ENCODE data around the gene TUT1. TPM values are rescaled to one million over a fixed set of nuclear protein-coding genes. Genes with fewer than 3 reads are reported as not detected.

Gene TUT1
- total RNA-seq, 2 experiments from 2014 or later, result 24.1 to 26.0 TPM

- H3K36me3 Mint-ChIP-seq (ENCODE audit: low read depth), result peaks cover 10% of the 10 kb centered on the region
- no peaks in the 10 kb centered on the region for H3K9me3 Mint-ChIP-seq
- POLR2A ChIA-PET, result no interaction called here
- peak overlapping the region; percentile 80 for H3K27ac Mint-ChIP-seq
- H3K4me1 Mint-ChIP-seq, result peaks cover 73% of the 10 kb centered on the region
- H3K4me3 Mint-ChIP-seq, result peak overlapping the region; percentile 98
- CTCF ChIA-PET, result interaction anchor here (4.6 to 10.0 kb wide), 3 partner anchors 11 to 114 kb away, joined by 57 to 83 read pairs (median 82); no protein-coding TSS in a partner anchor
- no peaks in the 10 kb centered on the region for H3K27me3 Mint-ChIP-seq
- DNase-seq, result no peak
Observed at GRCh38 chr11:62540804-62541701, 50.3 kb downstream of the TUT1 start.

GRCh38 chr11:62539238-62539925 is 51.9 kb downstream of the TUT1 start:
- Mint-ChIP-seq H3K36me3 (ENCODE audit: low read depth) (peaks cover 19% of the 10 kb centered on the region), H3K9me3 (no peaks in the 10 kb centered on the region), H3K27me3 (no peaks in the 10 kb centered on the region), H3K27ac (peak overlapping the region; percentile 69), H3K4me3 (peak overlapping the region; percentile 40), H3K4me1 (peaks cover 66% of the 10 kb centered on the region)
- POLR2A ChIA-PET, result no interaction called here
- CTCF ChIA-PET, result interaction anchor here (1.6 to 10.0 kb wide), 3 partner anchors 19 to 113 kb away, joined by 4 to 83 read pairs (median 82); no protein-coding TSS in a partner anchor
- no peak for DNase-seq

DNA sequence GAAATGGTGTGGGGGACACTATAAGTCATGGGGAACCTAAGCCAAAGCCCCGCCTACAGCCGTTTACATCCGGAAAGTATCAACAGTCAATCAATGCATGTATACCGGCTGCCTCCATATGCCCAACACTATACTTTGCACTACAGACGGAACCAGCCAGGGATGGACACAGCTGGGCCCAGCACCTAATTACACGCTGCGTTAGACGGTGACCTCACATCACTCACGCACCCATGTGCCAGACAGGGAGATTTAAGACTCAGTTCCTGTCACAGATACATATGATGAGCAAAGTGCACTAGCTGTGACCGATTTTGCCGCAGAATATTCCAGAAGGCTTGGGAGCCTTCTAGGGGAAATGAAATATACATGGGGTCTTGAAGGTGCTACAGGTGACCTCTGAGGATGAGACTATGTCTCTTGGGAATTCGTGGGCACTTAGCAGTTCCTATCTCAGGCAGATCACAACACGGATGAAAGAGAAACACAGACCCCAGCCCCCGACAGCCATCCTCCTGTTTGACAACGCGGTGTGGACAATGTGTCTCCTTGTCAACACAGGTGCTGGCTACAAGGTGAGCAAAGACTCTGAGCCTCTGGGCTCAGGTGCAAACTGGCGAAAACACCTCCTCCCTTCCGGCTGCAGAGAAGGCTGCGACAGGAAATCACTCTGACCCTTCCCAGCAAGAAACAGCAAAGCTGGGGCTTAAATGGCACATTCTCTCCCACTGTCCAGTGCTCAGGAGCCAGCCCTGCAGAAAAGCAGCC is 52.7 kb downstream of the TUT1 start:
- Mint-ChIP-seq H3K27me3 (no peaks in the 10 kb centered on the region), H3K4me3 (peak overlapping the region; percentile 40), H3K4me1 (peaks cover 59% of the 10 kb centered on the region), H3K9me3 (no peaks in the 10 kb centered on the region), H3K36me3 (ENCODE audit: low read depth) (peaks cover 23% of the 10 kb centered on the region), H3K27ac (peak overlapping the region; percentile 69)
- POLR2A ChIA-PET, result no interaction called here
- DNase-seq, result no peak
- CTCF ChIA-PET, result interaction anchor here (0.6 to 10.0 kb wide), 5 partner anchors 19 to 114 kb away, joined by 3 to 83 read pairs (median 7); no protein-coding TSS in a partner anchor

GRCh38 chr11:62536301-62536957 is 54.9 kb downstream of the TUT1 start:
- H3K4me1 Mint-ChIP-seq, result peaks cover 37% of the 10 kb centered on the region
- peaks cover 41% of the 10 kb centered on the region for H3K36me3 Mint-ChIP-seq (ENCODE audit: low read depth)
- no peak overlapping the region for H3K4me3 Mint-ChIP-seq
- H3K9me3 Mint-ChIP-seq, result no peaks in the 10 kb centered on the region
- no peaks in the 10 kb centered on the region for H3K27me3 Mint-ChIP-seq
- no peak for DNase-seq
- no peak overlapping the region for H3K27ac Mint-ChIP-seq
- ChIA-PET CTCF (interaction anchor here (0.7 to 1.1 kb wide), 2 partner anchors 9 to 295 kb away, joined by 3 to 4 read pairs; partner anchors contain the start of gene STX5), POLR2A (no interaction called here)

GRCh38 chr11:62535802-62536201 is 55.5 kb downstream of the TUT1 start:
- no peak overlapping the region for H3K4me3 Mint-ChIP-seq
- CTCF ChIA-PET, result interaction anchor here (0.7 to 1.1 kb wide), 3 partner anchors 9 to 296 kb away, joined by 3 to 5 read pairs (median 4); partner anchors contain the start of gene STX5
- DNase-seq, result no peak
- POLR2A ChIA-PET, result no interaction called here
- H3K27me3 Mint-ChIP-seq, result no peaks in the 10 kb centered on the region
- H3K9me3 Mint-ChIP-seq, result no peaks in the 10 kb centered on the region
- peaks cover 31% of the 10 kb centered on the region for H3K4me1 Mint-ChIP-seq
- H3K27ac Mint-ChIP-seq, result no peak overlapping the region
- H3K36me3 Mint-ChIP-seq (ENCODE audit: low read depth), result peaks cover 47% of the 10 kb centered on the region

GRCh38 chr11:62534779-62535545 is 56.4 kb downstream of the TUT1 start:
- Mint-ChIP-seq H3K4me3 (no peak overlapping the region), H3K27me3 (no peaks in the 10 kb centered on the region), H3K27ac (peak overlapping the region; percentile 42), H3K9me3 (no peaks in the 10 kb centered on the region), H3K4me1 (peaks cover 25% of the 10 kb centered on the region), H3K36me3 (ENCODE audit: low read depth) (peaks cover 55% of the 10 kb centered on the region)
- ChIA-PET POLR2A (no interaction called here), CTCF (interaction anchor here (1.0 to 1.1 kb wide), 2 partner anchors 10 to 110 kb away, joined by 3 to 5 read pairs; no protein-coding TSS in a partner anchor)
- no peak for DNase-seq

- Mint-ChIP-seq H3K4me1 (peaks cover 4% of the 10 kb centered on the region), H3K27me3 (no peaks in the 10 kb centered on the region), H3K36me3 (ENCODE audit: low read depth) (peaks cover 81% of the 10 kb centered on the region), H3K9me3 (no peaks in the 10 kb centered on the region), H3K27ac (no peak overlapping the region), H3K4me3 (no peak overlapping the region)
- ChIA-PET CTCF (no interaction called here), POLR2A (no interaction called here)
- no peak for DNase-seq
Observed at GRCh38 chr11:62532096-62532495, 59.2 kb downstream of the TUT1 start.

Small RNA genes lying within 50 kb of the gene (microRNA-seq; reads per million reads assigned to microRNA genes)
- gene MIR6747 (ENCODE audit: borderline microRNAs expressed, borderline replicate concordance), result 0.84 reads per million

Other genes starting within 250 kb of the TUT1 start
- not detected for gene SCGB1A1, start 172.5 kb downstream of the TUT1 start, total RNA-seq
- 100 to 1,000 TPM; 206 to 237 TPM for gene AHNAK, start 44.7 kb downstream of the TUT1 start, total RNA-seq
- gene EEF1G, start 17.6 kb downstream of the TUT1 start, total RNA-seq, result 1,000 to 10,000 TPM; 1,239 to 1,470 TPM
- gene MTA2, start 10.3 kb upstream of the TUT1 start, total RNA-seq, result 100 to 1,000 TPM; 270 to 299 TPM
- gene EML3, start 21.3 kb upstream of the TUT1 start, total RNA-seq, result 100 to 1,000 TPM; 137 to 144 TPM
- gene ROM1, start 21.7 kb upstream of the TUT1 start, total RNA-seq, result 1 to 10 TPM; 1.0 to 1.3 TPM
- gene B3GAT3, start 30.5 kb upstream of the TUT1 start, total RNA-seq, result 10 to 100 TPM; 63.4 to 71.1 TPM
- gene GANAB, start 55.1 kb upstream of the TUT1 start, total RNA-seq, result 100 to 1,000 TPM; 290 to 291 TPM
- gene INTS5, start 61.8 kb upstream of the TUT1 start, total RNA-seq, result 10 to 100 TPM; 26.3 to 27.6 TPM
- gene C11orf98, start 73.7 kb upstream of the TUT1 start, total RNA-seq, result 10 to 100 TPM; 86.0 to 93.9 TPM
- gene CSKMT, start 73.8 kb upstream of the TUT1 start, total RNA-seq, result 10 to 100 TPM; 11.0 to 18.2 TPM
- 1 to 10 TPM; 6.7 to 7.4 TPM for gene UQCC3, start 80.2 kb upstream of the TUT1 start, total RNA-seq
- gene LBHD1, start 80.7 kb upstream of the TUT1 start, total RNA-seq, result 10 to 100 TPM; 19.5 to 21.3 TPM
- 100 to 1,000 TPM; 126 to 146 TPM for gene UBXN1, start 87.5 kb upstream of the TUT1 start, total RNA-seq
- under 1 TPM; 0.17 to 0.40 TPM for gene LRRN4CL, start 98.0 kb upstream of the TUT1 start, total RNA-seq
- gene BSCL2, start 115.9 kb upstream of the TUT1 start, total RNA-seq, result 10 to 100 TPM; 28.3 to 41.0 TPM
- gene GNG3, start 116.2 kb upstream of the TUT1 start, total RNA-seq, result not detected
- 10 to 100 TPM; 67.9 to 69.0 TPM for gene HNRNPUL2, start 135.9 kb upstream of the TUT1 start, total RNA-seq
- 10 to 100 TPM; 51.1 to 59.9 TPM for gene TTC9C, start 137.0 kb upstream of the TUT1 start, total RNA-seq
- 10 to 100 TPM; 14.3 to 18.5 TPM for gene ZBTB3, start 162.6 kb upstream of the TUT1 start, total RNA-seq
- gene POLR2G, start 170.1 kb upstream of the TUT1 start, total RNA-seq, result 10 to 100 TPM; 87.2 to 99.8 TPM
- gene TAF6L, start 179.9 kb upstream of the TUT1 start, total RNA-seq, result 10 to 100 TPM; 17.7 to 19.4 TPM
- gene TMEM179B, start 195.9 kb upstream of the TUT1 start, total RNA-seq, result 10 to 100 TPM; 46.8 to 55.9 TPM
- gene TMEM223, start 200.5 kb upstream of the TUT1 start, total RNA-seq, result 10 to 100 TPM; 17.9 to 19.4 TPM
- 100 to 1,000 TPM; 110 to 121 TPM for gene NXF1, start 213.9 kb upstream of the TUT1 start, total RNA-seq
- gene STX5, start 240.5 kb upstream of the TUT1 start, total RNA-seq, result 10 to 100 TPM; 34.1 to 41.0 TPM
- under 1 TPM in 1 of 2 experiments, not detected in 1; 0.48 TPM for gene TEX54, start 241.3 kb upstream of the TUT1 start, total RNA-seq
- gene WDR74, start 248.1 kb upstream of the TUT1 start, total RNA-seq, result 10 to 100 TPM; 53.8 to 60.4 TPM